Measurements from ENCODE around the gene AGGF1.

DNA sequence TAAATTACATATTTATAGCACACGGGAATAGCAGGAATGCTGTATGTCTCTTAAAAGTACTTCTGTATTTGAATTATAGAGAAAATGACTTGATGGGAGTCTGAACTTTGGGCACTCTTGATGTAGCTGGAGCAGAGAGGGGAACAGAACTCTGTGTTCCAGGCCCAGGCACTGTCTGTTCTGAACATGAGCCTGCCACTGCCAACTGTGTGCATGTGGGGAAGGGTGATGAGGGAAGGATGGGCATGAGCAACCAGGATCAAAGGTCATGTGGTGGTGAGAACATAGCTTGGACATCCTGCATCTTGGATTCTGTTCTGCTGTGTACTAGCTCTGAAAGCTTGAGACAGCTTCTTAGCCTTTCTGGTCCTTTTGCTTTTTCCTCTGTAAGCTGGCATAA is 73.3 kb downstream of the AGGF1 start:
- TF ChIP-seq, protein P1, sequence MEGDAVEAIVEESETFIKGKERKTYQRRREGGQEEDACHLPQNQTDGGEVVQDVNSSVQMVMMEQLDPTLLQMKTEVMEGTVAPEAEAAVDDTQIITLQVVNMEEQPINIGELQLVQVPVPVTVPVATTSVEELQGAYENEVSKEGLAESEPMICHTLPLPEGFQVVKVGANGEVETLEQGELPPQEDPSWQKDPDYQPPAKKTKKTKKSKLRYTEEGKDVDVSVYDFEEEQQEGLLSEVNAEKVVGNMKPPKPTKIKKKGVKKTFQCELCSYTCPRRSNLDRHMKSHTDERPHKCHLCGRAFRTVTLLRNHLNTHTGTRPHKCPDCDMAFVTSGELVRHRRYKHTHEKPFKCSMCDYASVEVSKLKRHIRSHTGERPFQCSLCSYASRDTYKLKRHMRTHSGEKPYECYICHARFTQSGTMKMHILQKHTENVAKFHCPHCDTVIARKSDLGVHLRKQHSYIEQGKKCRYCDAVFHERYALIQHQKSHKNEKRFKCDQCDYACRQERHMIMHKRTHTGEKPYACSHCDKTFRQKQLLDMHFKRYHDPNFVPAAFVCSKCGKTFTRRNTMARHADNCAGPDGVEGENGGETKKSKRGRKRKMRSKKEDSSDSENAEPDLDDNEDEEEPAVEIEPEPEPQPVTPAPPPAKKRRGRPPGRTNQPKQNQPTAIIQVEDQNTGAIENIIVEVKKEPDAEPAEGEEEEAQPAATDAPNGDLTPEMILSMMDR (optimal IDR thresholded peaks at IDR 0.05 in 1 of 3, IDR thresholded peaks at IDR 0.05 in 1 of 3, conservative IDR thresholded peaks at IDR 0.05 in 1 of 3; ENCODE audit: extremely low read depth in 1 of 3, insufficient read depth in 2 of 3, low read length in 3 of 3) = no peak
- no peak for TF ChIP-seq EZH2 (IDR thresholded peaks at IDR 0.05; ENCODE audit: low read length)
